Mucosa of descending colon (tissue), 3 donors: ENCODE measurements around the gene RAB17. TPM values are rescaled to one million over a fixed set of nuclear protein-coding genes. Genes with fewer than 3 reads are reported as not detected.

Experiments
- ATAC-seq: fragments of 200-7000 bp; cut with Tn5 transposase; one replicate; pipeline ENCODE4 v1.9.1; 2020; ENCODE audit warnings: mild to moderate bottlenecking, moderate library complexity
- DNase-seq, 3 donors: peaks; one replicate each; pipeline ENCODE4 v3.0.0-alpha.2; 2020
- H3K36me3 ChIP-seq: fragments of 200-600 bp; one replicate; pipeline ENCODE4 v1.8.0; 2021; ENCODE audit warnings: low read depth, mild to moderate bottlenecking
- H3K4me1 ChIP-seq: fragments of 200-600 bp; one replicate; pipeline ENCODE4 v1.8.0; 2021; ENCODE audit warnings: low read depth, mild to moderate bottlenecking
- H3K4me3 ChIP-seq: fragments of 200-600 bp; one replicate; pipeline ENCODE4 v1.8.0; 2021; ENCODE audit warnings: mild to moderate bottlenecking
- H3K9me3 ChIP-seq: fragments of 200-600 bp; one replicate; pipeline ENCODE4 v1.8.0; 2021; ENCODE audit warnings: mild to moderate bottlenecking
- intact Hi-C, 2 donors: fragments of 100-400 bp; cut with DNase I in 1 of 2; cut with micrococcal nuclease in 1 of 2; formaldehyde crosslinking; loops; one replicate each; pipeline versions ENCODE4 v1.11.0 to v1.11.1; 2022; cut with DNase I, micrococcal nuclease
- total RNA-seq, 3 donors: library from RNA; stranded (reverse); fragmentation: NEBNext Ultra II Directional in 2 of 3; extraction: Animal tissue kit (Norgen Biotek cat#: 25700) in 2 of 3; gene quantifications; one replicate each; pipeline versions ENCODE4 v1.2.1 to v1.2.4, GENCODE V29; 2021 to 2023
- TF ChIP-seq, protein P1 (sequence below): fragments of 200-600 bp; IDR thresholded peaks from one replicate; pipeline ENCODE4 v1.8.0; 2022; ENCODE audit warnings: antibody characterized with exemption, mild to moderate bottlenecking
- donor health status: DM: no; HTN: no; CAD: no; lungs with moderate emphysema.
- donor health status: DM: no; HTN: no; CAD: no.
- donor health status: DM: no; HTN: yes; CAD: no.

RAB17 gene
- total RNA-seq, 3 donors from 2014 or later = 25.8 to 95.2 (median 62.8) TPM

DNA sequence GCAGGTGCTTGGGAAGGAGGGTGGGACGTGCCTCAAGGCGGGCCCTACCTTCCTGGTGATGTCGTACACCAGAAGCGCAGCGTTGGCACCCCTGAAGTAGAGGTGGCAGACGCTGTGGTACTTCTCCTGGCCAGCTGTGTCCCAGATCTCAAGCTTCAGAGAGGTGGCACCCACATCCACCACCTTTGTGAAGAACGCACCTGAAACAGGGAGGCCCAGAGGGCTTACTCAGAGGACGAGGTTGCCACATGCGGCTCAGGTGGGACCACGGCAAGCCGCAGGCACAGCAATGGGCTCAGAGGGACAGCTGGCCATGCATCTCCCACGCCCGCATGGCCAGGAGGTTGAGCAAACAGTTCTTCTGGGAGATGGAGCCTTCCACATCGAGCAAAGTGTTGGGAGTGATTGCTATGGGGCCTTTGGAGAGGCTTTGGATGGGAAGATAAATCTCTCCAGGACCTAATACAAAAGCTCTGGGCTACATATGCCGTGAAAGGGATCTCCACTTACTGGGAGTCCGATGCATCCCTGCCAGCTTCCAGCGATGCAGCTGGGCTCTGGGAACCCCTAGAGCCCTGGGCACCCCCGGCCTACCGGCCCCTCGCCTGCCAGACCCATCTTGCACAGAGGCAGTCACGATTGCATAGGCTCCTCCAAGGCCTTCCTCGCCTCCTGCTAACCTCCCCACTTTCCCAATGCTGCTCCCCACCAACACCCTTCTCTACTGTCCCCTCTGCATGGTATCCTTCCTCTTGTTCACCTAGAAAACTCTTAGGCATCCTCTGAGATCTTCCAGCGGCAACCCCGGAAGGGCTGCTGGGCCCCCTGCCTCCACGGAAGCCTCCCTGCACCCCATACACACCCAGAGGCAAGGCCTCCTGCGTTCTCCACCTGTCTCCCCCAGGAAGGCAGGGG, 12.3 kb downstream of the RAB17 start:
- H3K36me3 ChIP-seq = no peaks in the 10 kb centered on the region
- peak in 1 of 3 donors; percentile 11 for DNase-seq
- H3K9me3 ChIP-seq = no peaks in the 10 kb centered on the region
- no peak for ATAC-seq
- no peak overlapping the region for H3K4me3 ChIP-seq
- TF ChIP-seq, protein P1, sequence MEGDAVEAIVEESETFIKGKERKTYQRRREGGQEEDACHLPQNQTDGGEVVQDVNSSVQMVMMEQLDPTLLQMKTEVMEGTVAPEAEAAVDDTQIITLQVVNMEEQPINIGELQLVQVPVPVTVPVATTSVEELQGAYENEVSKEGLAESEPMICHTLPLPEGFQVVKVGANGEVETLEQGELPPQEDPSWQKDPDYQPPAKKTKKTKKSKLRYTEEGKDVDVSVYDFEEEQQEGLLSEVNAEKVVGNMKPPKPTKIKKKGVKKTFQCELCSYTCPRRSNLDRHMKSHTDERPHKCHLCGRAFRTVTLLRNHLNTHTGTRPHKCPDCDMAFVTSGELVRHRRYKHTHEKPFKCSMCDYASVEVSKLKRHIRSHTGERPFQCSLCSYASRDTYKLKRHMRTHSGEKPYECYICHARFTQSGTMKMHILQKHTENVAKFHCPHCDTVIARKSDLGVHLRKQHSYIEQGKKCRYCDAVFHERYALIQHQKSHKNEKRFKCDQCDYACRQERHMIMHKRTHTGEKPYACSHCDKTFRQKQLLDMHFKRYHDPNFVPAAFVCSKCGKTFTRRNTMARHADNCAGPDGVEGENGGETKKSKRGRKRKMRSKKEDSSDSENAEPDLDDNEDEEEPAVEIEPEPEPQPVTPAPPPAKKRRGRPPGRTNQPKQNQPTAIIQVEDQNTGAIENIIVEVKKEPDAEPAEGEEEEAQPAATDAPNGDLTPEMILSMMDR = no peak
- H3K4me1 ChIP-seq = no peaks in the 10 kb centered on the region
- intact Hi-C loops = no loop called here

DNA sequence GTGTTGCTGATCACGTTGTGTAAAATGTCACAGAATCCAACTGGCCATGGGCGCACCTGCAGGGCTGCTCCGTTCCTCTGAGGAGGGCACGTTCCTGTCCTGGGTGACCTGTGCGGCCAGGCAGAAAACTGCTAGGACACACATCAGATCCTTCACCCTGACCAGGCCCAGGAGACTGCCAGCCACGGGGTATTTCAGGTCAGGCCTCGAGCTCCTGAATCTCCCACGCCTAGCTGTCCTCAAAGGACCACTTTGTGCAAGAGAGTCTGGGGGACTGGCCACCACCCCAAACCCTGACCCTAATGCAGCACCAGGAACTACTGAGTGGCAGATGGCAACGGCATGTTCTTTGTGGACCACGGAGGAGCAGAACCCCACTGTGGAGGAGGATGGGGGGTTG, 13.1 kb downstream of the RAB17 start:
- TF ChIP-seq, protein P1 = no peak
- intact Hi-C loops = no loop called here
- ATAC-seq = no peak
- no peaks in the 10 kb centered on the region for H3K9me3 ChIP-seq
- peak in 1 of 3 donors; percentile 3 for DNase-seq
- H3K36me3 ChIP-seq = no peaks in the 10 kb centered on the region
- H3K4me3 ChIP-seq = no peak overlapping the region
- peaks cover 1% of the 10 kb centered on the region for H3K4me1 ChIP-seq

DNA sequence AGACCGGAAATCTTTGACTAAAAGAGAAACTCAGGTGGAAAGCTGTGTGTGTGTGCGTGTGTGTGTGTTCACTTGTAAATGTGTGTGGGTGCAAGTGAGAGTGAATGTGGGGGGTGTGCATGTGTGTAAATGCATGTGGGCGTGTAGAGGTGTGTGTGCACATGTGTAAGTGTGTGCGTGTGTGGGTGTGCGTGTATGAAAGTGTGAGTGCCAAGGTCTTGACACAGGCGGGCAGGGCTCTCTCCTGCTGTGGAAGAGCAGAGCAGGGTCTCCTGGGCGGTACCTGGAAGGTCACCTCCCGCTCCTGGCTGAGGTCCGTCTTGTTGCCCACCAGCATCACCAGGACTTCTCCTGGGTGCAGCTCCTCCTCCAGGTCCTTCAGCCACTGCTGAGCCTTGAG, 13.6 kb downstream of the RAB17 start:
- TF ChIP-seq, protein P1 = no peak
- DNase-seq (peak in 1 of 3 donors; percentile 2), ATAC-seq (no peak)
- intact Hi-C loops = no loop called here
- Histone ChIP-seq H3K9me3 (no peaks in the 10 kb centered on the region), H3K4me1 (peaks cover 6% of the 10 kb centered on the region), H3K4me3 (no peak overlapping the region), H3K36me3 (no peaks in the 10 kb centered on the region)

DNA sequence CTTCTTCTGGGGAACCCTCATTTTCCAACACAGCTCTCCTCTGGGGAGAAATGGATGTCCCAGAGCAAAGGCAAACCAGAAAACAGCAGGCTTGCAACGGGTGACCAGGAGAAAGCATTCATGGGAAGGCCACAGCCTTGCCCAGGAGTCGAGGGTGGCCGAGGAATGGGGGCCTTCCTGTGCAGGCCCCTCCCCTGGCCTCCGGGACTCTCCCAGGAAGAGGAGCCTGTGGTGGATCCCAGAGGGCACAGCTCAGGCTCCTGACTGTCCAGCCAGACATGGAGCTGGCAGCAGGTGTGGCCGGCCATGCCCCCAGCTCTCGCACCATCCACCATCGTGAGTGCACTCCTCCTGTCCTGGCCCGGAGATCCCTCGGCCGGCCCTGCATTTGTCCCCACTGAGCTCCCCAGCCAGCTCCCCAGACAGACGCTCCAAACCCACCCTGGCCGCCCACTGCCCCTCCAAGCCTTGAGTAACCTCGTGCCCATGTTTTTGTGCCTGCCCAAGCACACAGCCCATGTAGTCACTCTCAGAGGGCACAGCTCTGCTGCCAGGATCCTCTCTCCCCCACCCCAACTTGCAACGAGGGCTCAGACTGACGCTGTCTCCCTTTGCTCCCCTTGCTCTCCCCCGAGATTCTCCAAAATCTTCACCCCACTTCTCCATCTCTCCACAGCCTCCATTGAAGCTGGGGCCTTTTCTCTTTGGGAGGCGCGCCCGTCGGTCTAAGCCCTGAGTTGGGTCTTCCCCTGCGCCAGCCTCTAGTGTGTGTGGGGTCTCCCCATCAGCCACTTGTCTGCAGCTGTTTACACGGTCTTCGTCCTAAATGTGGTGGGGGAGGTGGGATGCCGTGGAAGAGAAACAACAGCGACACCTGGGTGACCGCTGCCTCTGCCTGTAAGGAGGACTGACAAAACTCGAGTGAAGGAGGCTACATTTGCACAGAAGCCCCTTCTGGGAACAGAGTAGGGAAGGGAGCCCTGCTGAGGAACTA, 14.4 kb downstream of the RAB17 start:
- intact Hi-C loops = no loop called here
- ATAC-seq (no peak), DNase-seq (peak in 1 of 3 donors; percentile 19)

More for the DNA sequence above, 14.4 kb downstream of the RAB17 start:
- Histone ChIP-seq H3K4me1 (peaks cover 10% of the 10 kb centered on the region), H3K36me3 (no peaks in the 10 kb centered on the region), H3K9me3 (no peaks in the 10 kb centered on the region), H3K4me3 (no peak overlapping the region)
- TF ChIP-seq, protein P1 = no peak
